GM12865 (cell line): Measurements from ENCODE around the gene NFX1.

Experiments used
- DNase-seq: peaks from one replicate; pipeline ENCODE4 v3.0.0; 2010; ENCODE audit warnings: low read depth
- H3K4me3 ChIP-seq: 2 replicates; pipeline ENCODE4 v1.5.1; 2011; ENCODE audit warnings: mild to moderate bottlenecking, low read depth, low read length, control low read depth
- TF ChIP-seq, protein P1 (sequence below): IDR thresholded peaks from 2 replicates; pipeline ENCODE4 v1.5.1; 2011; ENCODE audit warnings: low read length, control low read depth, low read depth, inconsistent platforms; ENCODE audit not compliant: insufficient read depth; ENCODE audit errors: missing control alignments

Gene NFX1

DNA sequence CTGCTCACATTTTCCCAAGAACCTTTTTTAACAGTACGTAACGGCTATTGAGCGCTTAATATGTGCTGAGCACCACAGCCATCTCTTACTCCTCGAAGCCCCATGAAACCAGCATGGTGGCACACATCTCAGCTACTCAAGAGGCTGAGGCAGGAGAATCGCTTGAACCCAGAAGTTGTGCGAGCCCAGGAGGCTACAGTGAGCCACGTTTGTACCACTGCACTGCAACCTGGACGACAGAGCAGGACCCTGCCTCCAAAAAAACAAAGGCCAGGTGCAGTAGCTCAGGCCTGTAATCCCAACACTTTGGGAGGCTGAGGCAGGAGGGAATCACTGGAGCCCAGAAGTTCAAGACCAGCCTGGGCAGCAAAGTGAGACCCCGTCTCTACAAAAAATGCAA lies 83.9 kb downstream of the NFX1 start:
- TF ChIP-seq, protein P1, sequence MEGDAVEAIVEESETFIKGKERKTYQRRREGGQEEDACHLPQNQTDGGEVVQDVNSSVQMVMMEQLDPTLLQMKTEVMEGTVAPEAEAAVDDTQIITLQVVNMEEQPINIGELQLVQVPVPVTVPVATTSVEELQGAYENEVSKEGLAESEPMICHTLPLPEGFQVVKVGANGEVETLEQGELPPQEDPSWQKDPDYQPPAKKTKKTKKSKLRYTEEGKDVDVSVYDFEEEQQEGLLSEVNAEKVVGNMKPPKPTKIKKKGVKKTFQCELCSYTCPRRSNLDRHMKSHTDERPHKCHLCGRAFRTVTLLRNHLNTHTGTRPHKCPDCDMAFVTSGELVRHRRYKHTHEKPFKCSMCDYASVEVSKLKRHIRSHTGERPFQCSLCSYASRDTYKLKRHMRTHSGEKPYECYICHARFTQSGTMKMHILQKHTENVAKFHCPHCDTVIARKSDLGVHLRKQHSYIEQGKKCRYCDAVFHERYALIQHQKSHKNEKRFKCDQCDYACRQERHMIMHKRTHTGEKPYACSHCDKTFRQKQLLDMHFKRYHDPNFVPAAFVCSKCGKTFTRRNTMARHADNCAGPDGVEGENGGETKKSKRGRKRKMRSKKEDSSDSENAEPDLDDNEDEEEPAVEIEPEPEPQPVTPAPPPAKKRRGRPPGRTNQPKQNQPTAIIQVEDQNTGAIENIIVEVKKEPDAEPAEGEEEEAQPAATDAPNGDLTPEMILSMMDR, result no peak
- no peak overlapping the region for H3K4me3 ChIP-seq
- DNase-seq, result no peak

DNA sequence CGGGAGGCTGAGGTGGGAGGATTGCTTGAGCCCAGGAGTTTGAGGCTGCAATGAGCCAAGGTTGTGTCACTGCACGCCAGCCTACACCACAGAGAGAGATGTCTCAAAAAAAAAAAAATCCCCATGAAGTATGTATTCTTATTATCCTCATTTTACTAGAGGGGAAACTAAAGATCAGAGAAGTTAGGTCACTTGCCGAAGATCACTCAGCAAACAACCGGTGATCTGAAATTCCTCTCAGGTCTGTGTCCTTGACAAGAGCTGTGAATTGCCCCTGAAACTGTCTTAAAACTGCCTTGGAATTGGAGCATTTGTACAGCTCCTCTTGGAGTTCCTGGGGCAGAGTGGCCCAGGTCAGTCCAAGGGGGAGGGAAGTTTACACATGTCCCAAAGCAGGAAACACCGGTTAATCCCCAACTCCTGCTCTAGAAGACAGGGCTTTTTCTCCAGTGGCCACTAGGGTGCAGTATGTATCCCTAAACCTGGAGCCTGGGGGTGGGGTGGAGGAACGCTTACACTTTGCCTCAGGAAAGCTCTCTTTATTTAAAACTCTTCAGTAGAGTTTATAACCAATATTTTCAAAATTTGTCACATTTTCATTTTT lies 84.4 kb downstream of the NFX1 start:
- peak; percentile 66 for DNase-seq
- TF ChIP-seq, protein P1, result peak; percentile 76
- H3K4me3 ChIP-seq, result no peak overlapping the region

DNA sequence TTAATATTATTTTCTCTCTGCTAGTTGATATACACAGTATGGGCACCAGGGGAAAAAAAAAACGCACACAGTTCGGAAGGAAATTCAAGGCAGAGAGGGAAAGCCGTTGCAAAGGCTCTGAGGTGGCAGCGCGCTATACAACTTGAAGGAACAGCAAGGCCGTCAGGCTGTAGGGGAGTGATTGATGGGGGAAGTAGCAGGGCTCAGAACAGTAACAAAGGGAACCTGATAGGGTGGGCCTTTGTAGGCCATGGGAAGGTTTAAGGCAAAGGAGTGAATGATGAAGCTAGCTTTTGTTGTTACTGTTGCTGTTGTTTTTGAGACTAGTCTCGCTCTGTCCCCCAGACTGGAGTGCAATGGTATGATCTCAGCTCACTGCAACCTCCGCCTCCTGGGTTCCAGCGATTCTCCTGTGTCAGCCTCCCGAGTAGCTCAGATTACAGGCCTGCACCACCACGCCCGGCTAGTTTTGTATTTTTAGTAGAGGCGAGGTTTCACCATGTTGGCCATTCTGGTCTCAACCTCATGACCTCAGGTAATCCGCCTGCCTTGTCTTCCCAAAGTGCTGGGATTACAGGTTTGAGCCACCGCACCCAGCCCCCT lies 85.0 kb downstream of the NFX1 start:
- DNase-seq, result no peak
- H3K4me3 ChIP-seq, result no peak overlapping the region
- TF ChIP-seq, protein P1, result no peak

DNA sequence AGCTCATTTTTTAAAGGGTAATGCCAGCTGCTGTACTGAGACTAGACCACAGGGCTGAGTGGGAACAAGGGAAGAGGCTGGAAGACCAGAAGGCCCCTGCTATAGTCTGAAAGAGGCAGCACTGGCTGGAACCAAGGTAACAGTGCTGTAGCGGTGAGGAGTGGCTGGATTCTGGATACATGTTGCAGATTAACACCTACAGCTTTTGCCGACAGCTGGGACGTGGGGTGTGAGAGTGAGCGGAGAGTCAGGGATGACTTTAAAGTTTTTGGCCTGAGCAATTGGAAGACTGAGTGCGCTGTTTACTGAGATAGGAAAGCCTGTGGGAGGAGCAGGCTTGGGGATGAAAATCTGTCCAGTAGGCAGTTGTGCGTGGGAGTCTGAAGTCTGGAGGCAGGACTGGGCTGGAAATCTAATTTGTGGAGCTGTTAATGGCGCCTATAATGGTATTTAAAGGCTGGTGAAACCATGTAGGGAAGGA lies 85.6 kb downstream of the NFX1 start:
- no peak for DNase-seq
- TF ChIP-seq, protein P1, result no peak
- H3K4me3 ChIP-seq, result no peak overlapping the region

DNA sequence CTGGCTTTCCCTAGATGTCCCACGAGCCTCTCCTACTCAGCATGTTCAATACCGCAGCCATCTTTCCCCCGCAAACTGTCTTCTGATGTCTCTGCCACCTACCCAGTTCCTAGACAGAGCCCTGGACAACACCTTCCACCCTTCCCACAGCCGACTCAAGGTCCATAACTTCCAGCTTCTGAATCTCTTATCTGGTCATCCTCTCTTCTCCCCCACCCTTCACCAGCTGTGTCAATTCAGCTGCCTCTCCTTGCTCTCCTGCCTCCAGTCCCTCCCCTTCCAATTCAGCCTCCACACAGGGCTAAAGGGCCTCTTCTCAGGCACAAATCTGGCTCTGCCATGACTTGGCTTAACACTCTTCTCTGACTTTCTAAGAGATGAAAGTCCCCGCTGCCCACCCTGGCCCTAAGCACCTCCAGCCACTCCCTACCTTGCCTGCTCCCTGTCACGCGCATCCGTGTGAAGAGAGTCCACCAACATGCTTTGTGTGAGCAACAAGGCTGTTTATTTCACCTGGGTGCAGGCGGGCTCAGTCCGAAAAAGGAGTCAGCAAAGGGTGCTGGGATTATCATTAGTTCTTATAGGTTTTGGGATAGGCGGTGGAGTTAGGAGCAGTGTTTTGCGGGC lies 86.9 kb downstream of the NFX1 start:
- TF ChIP-seq, protein P1, result no peak
- DNase-seq, result no peak

DNA sequence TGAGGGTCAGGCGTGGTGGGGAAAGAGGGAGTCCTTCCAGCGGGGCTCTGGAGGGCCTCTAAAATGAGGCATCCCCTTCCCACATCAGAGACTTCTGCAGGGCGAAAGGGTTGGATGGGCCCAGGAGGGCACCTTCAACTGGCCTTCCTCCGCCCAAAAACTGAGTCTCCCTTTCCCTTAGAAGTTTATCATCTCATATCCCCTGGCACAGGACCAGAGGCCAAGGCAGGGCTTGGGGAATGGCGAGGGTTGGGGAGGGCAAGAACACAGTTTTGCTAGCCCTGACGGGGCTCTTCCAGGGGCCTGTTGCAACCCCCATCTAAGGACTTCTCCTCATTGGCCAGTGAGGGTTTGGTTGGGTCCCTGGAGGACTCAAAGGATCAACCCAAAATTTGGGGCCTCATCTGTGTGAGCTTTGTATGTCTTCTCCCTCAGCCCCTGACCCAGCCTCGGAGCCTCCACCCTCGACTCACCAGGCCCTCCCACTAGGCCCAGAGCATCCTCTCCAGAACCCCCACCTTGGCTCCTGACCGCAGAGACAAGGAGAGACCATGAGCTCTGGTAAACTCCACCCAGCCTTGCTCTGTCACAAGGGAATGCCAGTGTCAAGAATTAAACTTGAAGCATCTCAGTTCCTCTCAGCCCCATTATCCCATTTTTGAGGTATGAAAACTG lies 87.9 kb downstream of the NFX1 start:
- DNase-seq, result no peak
- TF ChIP-seq, protein P1, result no peak
- no peak overlapping the region for H3K4me3 ChIP-seq

More for the DNA sequence above, 86.9 kb downstream of the NFX1 start:
- no peak overlapping the region for H3K4me3 ChIP-seq
